Sciatic nerve (tissue), 2 donors: ENCODE measurements around the gene NAT9. TPM values are rescaled to one million over a fixed set of nuclear protein-coding genes. Genes with fewer than 3 reads are reported as not detected.

Experiments used
- ATAC-seq: fragments of 200-7000 bp; cut with Tn5 transposase; one replicate; pipeline ENCODE4 v1.9.1; 2020; ENCODE audit warnings: mild to moderate bottlenecking, moderate library complexity
- DNase-seq: peaks from one replicate; pipeline ENCODE4 v3.0.0-alpha.2; 2020; ENCODE audit warnings: low spot score
- intact Hi-C: fragments of 100-400 bp; cut with DNase I; formaldehyde crosslinking; loops from one replicate; pipeline ENCODE4 v1.14.2; 2022
- total RNA-seq: library from RNA; stranded (reverse); fragmentation: NEBNext Ultra II Directional; extraction: Animal tissue kit (Norgen Biotek cat#: 25700); gene quantifications from one replicate; pipeline ENCODE4 v1.2.1, GENCODE V29; 2021
- donor health status: DM: no; HTN: no; CAD: no.
- donor health status: DM: no; HTN: no; CAD: no.

Gene NAT9
- total RNA-seq, 1 donor from 2014 or later: 50.3 TPM

- ATAC-seq (no peak), DNase-seq (no peak)
- intact Hi-C loops: no loop called here
Measured at GRCh38 chr17:74752822-74753401, 23.2 kb downstream of the NAT9 start.

- DNase-seq: no peak
- intact Hi-C loops: no loop called here
- ATAC-seq: no peak
Measured at GRCh38 chr17:74752415-74752814, 23.7 kb downstream of the NAT9 start.

- DNase-seq (no peak), ATAC-seq (no peak)
- intact Hi-C loops: no loop called here
Measured at GRCh38 chr17:74750327-74751069, 25.6 kb downstream of the NAT9 start.

- DNase-seq: no peak
- no peak for ATAC-seq
- intact Hi-C loops: no loop called here
Measured at GRCh38 chr17:74750039-74750326, 26.2 kb downstream of the NAT9 start.

GRCh38 chr17:74749279-74750038, 26.7 kb downstream of the NAT9 start:
- peak; percentile 1 for ATAC-seq
- intact Hi-C loops: loop anchor here (5.0 kb wide), 1 partner anchor 33 kb away; no protein-coding TSS in a partner anchor
- DNase-seq: no peak

- peak; percentile 97 for DNase-seq
- intact Hi-C loops: loop anchor here (5.0 kb wide), 1 partner anchor 34 kb away; no protein-coding TSS in a partner anchor
- peak; percentile 96 for ATAC-seq
Measured at GRCh38 chr17:74748529-74749278, 27.4 kb downstream of the NAT9 start, which contains the start of gene NHERF1. Gene NHERF1 (plus strand): TSS chr17:74748628. CDS start chr17:74748847, 219 bp downstream.

GRCh38 chr17:74748279-74748528, 27.9 kb downstream of the NAT9 start:
- DNase-seq (no peak), ATAC-seq (no peak)
- intact Hi-C loops: loop anchor here (5.0 kb wide), 1 partner anchor 34 kb away; no protein-coding TSS in a partner anchor

GRCh38 chr17:74746922-74747321, 29.2 kb downstream of the NAT9 start:
- intact Hi-C loops: loop anchor here (5.0 kb wide), 1 partner anchor 35 kb away; no protein-coding TSS in a partner anchor
- ATAC-seq (no peak), DNase-seq (no peak)

- intact Hi-C loops: loop anchor here (5.0 kb wide), 1 partner anchor 36 kb away; no protein-coding TSS in a partner anchor
- DNase-seq (no peak), ATAC-seq (no peak)
Measured at GRCh38 chr17:74746376-74746775, 29.8 kb downstream of the NAT9 start.

- intact Hi-C loops: loop anchor here (2.0 to 5.0 kb wide), 2 partner anchors 37 to 119 kb away; no protein-coding TSS in a partner anchor
- DNase-seq: no peak
Measured at GRCh38 chr17:74745548-74746177, 30.5 kb downstream of the NAT9 start.

GRCh38 chr17:74744714-74745547, 31.2 kb downstream of the NAT9 start:
- intact Hi-C loops: loop anchor here (2.0 to 5.0 kb wide), 2 partner anchors 37 to 120 kb away; no protein-coding TSS in a partner anchor
- DNase-seq (peak; percentile 93), ATAC-seq (peak; percentile 55)

More at GRCh38 chr17:74745548-74746177, 30.5 kb downstream of the NAT9 start:
- no peak for ATAC-seq

GRCh38 chr17:74744349-74744713, 31.8 kb downstream of the NAT9 start:
- no peak for DNase-seq
- intact Hi-C loops: loop anchor here (2.0 kb wide), 1 partner anchor 120 kb away; no protein-coding TSS in a partner anchor
- no peak for ATAC-seq

GRCh38 chr17:74743755-74744154, 32.4 kb downstream of the NAT9 start:
- ATAC-seq (no peak), DNase-seq (no peak)
- intact Hi-C loops: loop anchor here (2.0 kb wide), 1 partner anchor 121 kb away; no protein-coding TSS in a partner anchor

GRCh38 chr17:74742978-74743545, 33.1 kb downstream of the NAT9 start:
- no peak for ATAC-seq
- DNase-seq: no peak
- intact Hi-C loops: no loop called here

- intact Hi-C loops: no loop called here
- DNase-seq (no peak), ATAC-seq (no peak)
Measured at GRCh38 chr17:74742153-74742515, 34.0 kb downstream of the NAT9 start.

GRCh38 chr17:74740641-74741387, 35.3 kb downstream of the NAT9 start:
- intact Hi-C loops: no loop called here

GRCh38 chr17:74740173-74740572, 36.0 kb downstream of the NAT9 start:
- no peak for DNase-seq
- ATAC-seq: no peak
- intact Hi-C loops: no loop called here

More at GRCh38 chr17:74740641-74741387, 35.3 kb downstream of the NAT9 start:
- DNase-seq (no peak), ATAC-seq (no peak)
